ENCODE data around the gene PHLDA2. TPM values are rescaled to one million over a fixed set of nuclear protein-coding genes. Genes with fewer than 3 reads are reported as not detected.

Gene PHLDA2
- total RNA-seq, 1 donor from 2014 or later: not detected

DNA sequence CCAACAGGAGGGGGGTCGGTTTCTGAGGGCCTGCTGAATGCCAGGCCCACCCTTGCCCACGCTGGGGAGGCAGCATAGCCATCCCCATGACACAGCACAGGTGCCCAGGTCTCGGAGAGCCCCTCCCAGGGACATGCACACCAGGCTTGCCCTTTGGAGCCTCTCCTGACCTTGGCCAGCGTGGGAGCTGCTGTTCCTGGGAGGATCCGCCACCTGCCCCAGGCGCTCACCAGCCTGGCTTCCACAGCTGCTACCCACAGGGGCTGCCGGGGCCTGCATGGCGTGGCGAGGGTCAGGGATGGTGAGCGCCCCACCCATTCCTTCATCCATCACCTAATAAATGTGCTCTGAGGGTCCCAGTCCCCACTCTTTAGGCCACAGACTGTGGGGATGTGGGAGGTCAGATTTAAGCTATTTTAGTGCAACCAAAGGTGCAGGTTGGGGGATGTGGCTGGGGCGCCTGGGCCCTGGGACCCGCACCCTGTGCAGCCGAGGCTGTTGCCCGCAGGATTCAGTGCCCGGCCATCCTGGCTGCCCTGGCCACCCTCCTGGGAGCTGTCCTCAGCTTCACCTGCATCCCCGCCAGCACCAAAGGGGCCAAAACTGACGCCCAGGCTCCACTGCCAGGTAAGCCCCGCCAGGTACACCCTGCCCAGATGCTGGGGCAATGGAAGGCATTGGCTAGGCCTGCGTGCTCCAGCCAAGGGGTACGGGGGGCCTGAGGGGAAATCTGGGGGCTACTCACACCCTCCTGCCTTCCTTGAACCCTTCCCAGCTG lies 12.9 kb downstream of the PHLDA2 start:
- no peaks in the 10 kb centered on the region for H3K9me3 ChIP-seq (ENCODE audit: control insufficient read depth in 3 of 3, low read length in 3 of 3)
- no peak overlapping the region for H3K4me3 ChIP-seq (ENCODE audit: low read length in 3 of 3)
- no peaks in the 10 kb centered on the region for H3K27me3 ChIP-seq (ENCODE audit: control insufficient read depth in 3 of 3, insufficient read depth in 3 of 3, low read length in 3 of 3)
- H3K9ac ChIP-seq (ENCODE audit: low read depth in 1 of 3, low read length in 3 of 3): no peak overlapping the region
- H3K27ac ChIP-seq (ENCODE audit: low read depth, low read length): no peak overlapping the region
- H3K4me1 ChIP-seq (ENCODE audit: control insufficient read depth in 3 of 3, insufficient read depth in 3 of 3, low read length in 3 of 3): peaks cover 0 to 9% (median 2%) of the 10 kb centered on the region in 3 donors
- H3K36me3 ChIP-seq (ENCODE audit: control insufficient read depth in 3 of 3, insufficient read depth in 3 of 3, low read length in 3 of 3): no peaks in the 10 kb centered on the region

DNA sequence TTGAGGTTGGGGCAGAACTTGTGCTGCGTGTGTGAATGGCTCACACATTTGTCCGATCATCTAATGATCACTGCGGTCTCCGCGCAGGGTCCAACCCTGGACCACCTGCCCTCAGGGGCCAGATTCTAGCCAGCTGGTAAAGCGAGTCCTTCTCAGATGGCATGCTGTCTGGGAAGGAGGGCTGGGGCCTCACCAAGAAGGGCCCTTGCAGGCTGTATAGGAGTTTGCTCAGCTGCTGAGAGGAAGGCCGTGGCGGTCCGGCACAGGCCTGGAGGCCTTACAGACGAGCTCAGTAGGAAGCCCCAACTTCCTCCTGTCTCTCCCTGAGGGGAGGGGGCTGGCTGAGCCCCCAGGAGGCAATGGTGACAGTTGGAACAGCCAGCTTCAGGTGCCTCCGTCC lies 13.7 kb downstream of the PHLDA2 start:
- no peak overlapping the region for H3K4me3 ChIP-seq (ENCODE audit: low read length in 3 of 3)
- H3K9me3 ChIP-seq (ENCODE audit: control insufficient read depth in 3 of 3, low read length in 3 of 3): no peaks in the 10 kb centered on the region
- H3K4me1 ChIP-seq (ENCODE audit: control insufficient read depth in 3 of 3, insufficient read depth in 3 of 3, low read length in 3 of 3): peaks cover 0 to 9% (median 2%) of the 10 kb centered on the region in 3 donors
- H3K27me3 ChIP-seq (ENCODE audit: control insufficient read depth in 3 of 3, insufficient read depth in 3 of 3, low read length in 3 of 3): no peaks in the 10 kb centered on the region
- H3K27ac ChIP-seq (ENCODE audit: low read depth, low read length): no peak overlapping the region
- no peak overlapping the region for H3K9ac ChIP-seq (ENCODE audit: low read depth in 1 of 3, low read length in 3 of 3)
- H3K36me3 ChIP-seq (ENCODE audit: control insufficient read depth in 3 of 3, insufficient read depth in 3 of 3, low read length in 3 of 3): no peaks in the 10 kb centered on the region

DNA sequence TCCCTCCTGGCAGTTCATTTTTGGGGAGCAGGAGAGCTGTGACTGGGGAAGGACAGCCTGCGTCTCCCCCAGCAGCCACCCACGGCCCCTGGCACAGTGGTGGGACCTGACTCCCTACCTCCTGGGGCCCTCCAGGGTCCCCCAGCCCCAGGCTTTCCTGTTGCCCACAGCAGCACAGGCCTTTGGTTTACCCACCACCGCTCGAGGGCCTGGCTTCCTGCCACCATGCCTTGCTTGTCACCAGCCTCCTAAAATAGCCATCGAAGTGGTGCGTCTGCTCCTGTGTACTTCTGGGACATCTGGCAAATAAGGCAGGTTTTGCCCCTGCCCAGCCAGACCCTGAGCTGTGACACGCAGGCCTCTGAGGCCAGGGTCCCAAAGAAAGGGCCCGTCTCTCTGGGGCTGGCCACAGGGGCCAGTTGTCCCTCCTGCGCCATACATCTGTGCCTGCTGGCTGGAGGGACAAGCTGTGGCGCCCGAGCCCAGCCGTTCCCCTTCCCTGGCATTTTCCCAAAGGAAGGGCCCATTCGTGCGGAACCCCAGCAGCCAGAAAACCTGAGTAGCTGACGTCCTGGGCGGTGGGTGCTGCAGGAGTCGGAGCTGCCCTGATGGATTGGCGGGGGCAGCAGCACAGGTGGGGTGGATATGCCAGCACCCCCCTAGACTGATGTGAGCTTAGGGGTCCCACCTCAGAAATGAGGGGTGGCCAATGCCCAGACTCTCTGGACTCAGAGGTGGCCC lies 14.6 kb downstream of the PHLDA2 start:
- H3K4me1 ChIP-seq (ENCODE audit: control insufficient read depth in 3 of 3, insufficient read depth in 3 of 3, low read length in 3 of 3): peaks cover 0 to 9% (median 2%) of the 10 kb centered on the region in 3 donors
- no peak overlapping the region for H3K4me3 ChIP-seq (ENCODE audit: low read length in 3 of 3)
- no peaks in the 10 kb centered on the region for H3K36me3 ChIP-seq (ENCODE audit: control insufficient read depth in 3 of 3, insufficient read depth in 3 of 3, low read length in 3 of 3)
- peak overlapping the region in 1 of 3 donors; percentile 16 for H3K9ac ChIP-seq (ENCODE audit: low read depth in 1 of 3, low read length in 3 of 3)
- peaks cover 0 to 5% (median 5%) of the 10 kb centered on the region in 3 donors for H3K27me3 ChIP-seq (ENCODE audit: control insufficient read depth in 3 of 3, insufficient read depth in 3 of 3, low read length in 3 of 3)
- H3K27ac ChIP-seq (ENCODE audit: low read depth, low read length): no peak overlapping the region
- H3K9me3 ChIP-seq (ENCODE audit: control insufficient read depth in 3 of 3, low read length in 3 of 3): no peaks in the 10 kb centered on the region

DNA sequence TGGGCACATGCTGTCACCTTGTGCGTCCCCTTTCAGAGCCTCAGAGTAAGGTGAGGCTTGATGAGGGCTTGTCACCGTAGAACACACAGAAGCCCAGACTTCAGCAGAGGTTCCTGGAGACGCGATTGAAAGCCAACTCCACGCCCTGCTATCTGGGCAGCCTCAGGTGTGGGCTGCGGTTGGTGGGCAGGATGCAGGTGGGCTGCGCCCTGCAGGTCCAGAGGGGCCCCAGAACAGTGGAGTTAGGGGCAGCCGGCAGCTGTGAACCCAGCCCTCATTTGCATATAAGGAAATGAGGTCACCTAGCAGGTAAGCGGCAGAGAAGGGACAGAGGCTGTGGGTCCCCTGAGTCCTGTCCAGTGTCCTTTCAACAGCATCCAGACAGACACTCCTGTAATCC lies 15.4 kb downstream of the PHLDA2 start:
- Histone ChIP-seq H3K9ac (ENCODE audit: low read depth in 1 of 3, low read length in 3 of 3) (no peak overlapping the region), H3K4me1 (ENCODE audit: control insufficient read depth in 3 of 3, insufficient read depth in 3 of 3, low read length in 3 of 3) (peaks cover 0 to 9% (median 2%) of the 10 kb centered on the region in 3 donors), H3K27me3 (ENCODE audit: control insufficient read depth in 3 of 3, insufficient read depth in 3 of 3, low read length in 3 of 3) (peaks cover 0 to 12% (median 9%) of the 10 kb centered on the region in 3 donors), H3K27ac (ENCODE audit: low read depth, low read length) (no peak overlapping the region), H3K9me3 (ENCODE audit: control insufficient read depth in 3 of 3, low read length in 3 of 3) (no peaks in the 10 kb centered on the region), H3K4me3 (ENCODE audit: low read length in 3 of 3) (no peak overlapping the region), H3K36me3 (ENCODE audit: control insufficient read depth in 3 of 3, insufficient read depth in 3 of 3, low read length in 3 of 3) (no peaks in the 10 kb centered on the region)

DNA sequence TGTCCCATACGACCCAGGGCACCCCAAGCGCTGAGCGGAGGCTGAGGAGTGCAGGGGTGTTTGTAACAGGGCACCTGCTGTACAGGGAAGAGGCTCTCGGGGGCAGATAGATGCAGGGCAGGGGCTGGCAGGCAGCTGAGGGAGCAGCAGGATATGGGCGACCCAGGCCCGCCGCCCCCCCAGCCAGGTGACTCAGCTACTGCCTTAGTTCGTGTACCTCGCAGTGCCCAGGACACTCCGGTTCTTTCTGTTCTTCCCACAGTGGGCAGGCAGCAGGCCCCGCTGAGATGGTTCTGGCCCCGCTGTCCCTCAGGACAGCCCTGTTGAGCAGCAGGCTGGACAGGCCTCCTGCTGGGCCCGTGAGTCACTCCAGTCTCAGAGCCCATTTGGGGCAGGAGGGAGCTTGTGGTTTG lies 16.2 kb downstream of the PHLDA2 start:
- H3K9me3 ChIP-seq (ENCODE audit: control insufficient read depth in 3 of 3, low read length in 3 of 3): no peaks in the 10 kb centered on the region
- H3K36me3 ChIP-seq (ENCODE audit: control insufficient read depth in 3 of 3, insufficient read depth in 3 of 3, low read length in 3 of 3): no peaks in the 10 kb centered on the region
- no peak overlapping the region for H3K27ac ChIP-seq (ENCODE audit: low read depth, low read length)
- H3K4me1 ChIP-seq (ENCODE audit: control insufficient read depth in 3 of 3, insufficient read depth in 3 of 3, low read length in 3 of 3): peaks cover 0 to 9% (median 2%) of the 10 kb centered on the region in 3 donors
- H3K9ac ChIP-seq (ENCODE audit: low read depth in 1 of 3, low read length in 3 of 3): no peak overlapping the region
- H3K27me3 ChIP-seq (ENCODE audit: control insufficient read depth in 3 of 3, insufficient read depth in 3 of 3, low read length in 3 of 3): peaks cover 0 to 18% (median 16%) of the 10 kb centered on the region in 3 donors
- H3K4me3 ChIP-seq (ENCODE audit: low read length in 3 of 3): no peak overlapping the region

DNA sequence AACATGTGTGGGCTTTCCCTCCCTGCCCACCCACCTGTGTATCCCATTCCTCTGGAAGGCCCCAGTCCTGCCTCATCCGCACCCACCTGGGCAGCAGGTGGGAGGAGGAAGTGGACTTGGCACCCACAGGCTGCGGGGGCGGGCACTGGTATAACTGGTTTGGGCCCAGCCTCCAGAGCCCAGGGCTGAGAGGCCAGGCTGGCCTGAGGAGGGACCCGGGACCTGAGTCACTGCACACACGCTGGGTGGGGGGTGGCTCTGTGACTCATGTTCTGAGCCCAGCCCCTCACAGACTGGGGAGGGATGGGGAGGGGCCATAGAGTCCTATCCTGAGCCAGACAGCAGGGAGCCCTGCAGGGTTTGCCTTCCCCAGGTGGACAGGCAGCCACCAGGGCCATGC lies 16.7 kb downstream of the PHLDA2 start:
- Histone ChIP-seq H3K9me3 (ENCODE audit: control insufficient read depth in 3 of 3, low read length in 3 of 3) (no peaks in the 10 kb centered on the region), H3K36me3 (ENCODE audit: control insufficient read depth in 3 of 3, insufficient read depth in 3 of 3, low read length in 3 of 3) (no peaks in the 10 kb centered on the region), H3K27me3 (ENCODE audit: control insufficient read depth in 3 of 3, insufficient read depth in 3 of 3, low read length in 3 of 3) (peaks cover 0 to 23% (median 22%) of the 10 kb centered on the region in 3 donors), H3K4me3 (ENCODE audit: low read length in 3 of 3) (no peak overlapping the region), H3K27ac (ENCODE audit: low read depth, low read length) (no peak overlapping the region), H3K4me1 (ENCODE audit: control insufficient read depth in 3 of 3, insufficient read depth in 3 of 3, low read length in 3 of 3) (peaks cover 0 to 9% (median 2%) of the 10 kb centered on the region in 3 donors), H3K9ac (ENCODE audit: low read depth in 1 of 3, low read length in 3 of 3) (no peak overlapping the region)

GRCh38 chr11:2911785-2912391 lies 17.3 kb downstream of the PHLDA2 start:
- Histone ChIP-seq H3K27ac (ENCODE audit: low read depth, low read length) (no peak overlapping the region), H3K36me3 (ENCODE audit: control insufficient read depth in 3 of 3, insufficient read depth in 3 of 3, low read length in 3 of 3) (no peaks in the 10 kb centered on the region), H3K9me3 (ENCODE audit: control insufficient read depth in 3 of 3, low read length in 3 of 3) (peaks cover 0 to 3% (median 2%) of the 10 kb centered on the region in 3 donors), H3K4me3 (ENCODE audit: low read length in 3 of 3) (no peak overlapping the region), H3K27me3 (ENCODE audit: control insufficient read depth in 3 of 3, insufficient read depth in 3 of 3, low read length in 3 of 3) (peaks cover 0 to 25% (median 23%) of the 10 kb centered on the region in 3 donors), H3K4me1 (ENCODE audit: control insufficient read depth in 3 of 3, insufficient read depth in 3 of 3, low read length in 3 of 3) (peaks cover 0 to 9% (median 2%) of the 10 kb centered on the region in 3 donors), H3K9ac (ENCODE audit: low read depth in 1 of 3, low read length in 3 of 3) (no peak overlapping the region)

DNA sequence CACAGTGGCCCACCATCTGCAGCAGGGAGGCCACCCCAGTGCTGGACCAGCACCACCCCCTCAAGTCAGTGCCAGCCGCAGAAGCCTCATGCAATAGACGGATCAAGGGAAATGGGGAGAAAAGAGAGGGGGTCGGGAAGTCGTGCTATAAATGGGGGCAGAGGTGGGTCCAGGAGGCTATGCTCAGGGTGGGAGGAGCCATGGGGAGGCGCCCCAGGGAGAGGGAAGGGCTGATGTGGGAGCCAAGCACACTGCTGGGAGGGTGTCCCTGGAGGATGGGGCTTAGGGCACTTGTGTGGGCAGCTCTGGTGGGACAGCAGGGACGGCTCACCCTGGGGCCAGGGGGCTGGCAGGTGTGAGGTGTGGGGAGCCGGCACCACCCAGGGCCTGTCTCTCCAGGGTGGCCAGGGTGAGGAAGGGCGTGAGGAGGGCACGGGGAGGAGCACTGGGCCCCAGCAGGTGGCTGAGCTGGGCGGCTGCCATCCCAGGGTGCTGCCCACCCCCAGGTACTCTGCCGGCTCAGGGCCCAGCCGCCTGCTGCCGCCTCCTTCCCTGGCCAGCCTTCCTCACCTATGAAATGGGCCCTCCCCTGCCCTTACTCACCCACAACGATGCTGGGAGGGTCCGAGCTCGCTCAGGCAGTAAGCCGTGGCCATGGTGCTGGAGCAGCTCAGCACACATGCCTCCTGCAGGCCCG lies 18.0 kb downstream of the PHLDA2 start:
- Histone ChIP-seq H3K9me3 (ENCODE audit: control insufficient read depth in 3 of 3, low read length in 3 of 3) (peaks cover 0 to 3% (median 2%) of the 10 kb centered on the region in 3 donors), H3K9ac (ENCODE audit: low read depth in 1 of 3, low read length in 3 of 3) (no peak overlapping the region), H3K27ac (ENCODE audit: low read depth, low read length) (no peak overlapping the region), H3K27me3 (ENCODE audit: control insufficient read depth in 3 of 3, insufficient read depth in 3 of 3, low read length in 3 of 3) (peaks cover 0 to 25% (median 23%) of the 10 kb centered on the region in 3 donors), H3K4me3 (ENCODE audit: low read length in 3 of 3) (no peak overlapping the region), H3K4me1 (ENCODE audit: control insufficient read depth in 3 of 3, insufficient read depth in 3 of 3, low read length in 3 of 3) (peaks cover 0 to 9% (median 2%) of the 10 kb centered on the region in 3 donors), H3K36me3 (ENCODE audit: control insufficient read depth in 3 of 3, insufficient read depth in 3 of 3, low read length in 3 of 3) (no peaks in the 10 kb centered on the region)

DNA sequence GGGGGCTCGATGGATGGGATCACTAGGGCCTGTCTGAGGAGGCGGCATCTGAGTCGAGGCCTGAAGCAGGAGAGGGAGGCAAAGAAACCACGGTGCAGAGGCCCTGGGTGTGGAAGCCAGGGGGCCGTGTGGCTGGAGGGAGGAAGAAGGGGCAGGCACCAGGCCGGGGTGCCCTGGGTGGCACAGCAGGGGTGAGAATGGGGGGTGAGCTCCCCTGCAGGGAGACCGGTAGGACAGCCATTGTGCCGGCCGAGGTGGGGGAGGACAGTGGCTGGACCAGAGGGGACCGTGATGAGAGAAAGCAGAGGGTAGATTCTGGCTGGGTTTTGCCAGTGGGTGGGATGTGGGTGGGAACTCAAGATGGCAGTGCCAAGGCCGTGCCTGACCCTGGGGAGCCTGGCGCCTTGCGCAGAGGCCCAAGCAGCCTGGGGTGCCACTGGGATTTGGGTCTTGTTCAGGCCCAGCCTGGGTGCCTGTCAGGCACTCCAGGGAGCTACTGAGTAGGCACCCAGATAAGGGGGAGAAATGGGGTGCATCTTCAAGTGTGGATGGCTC lies 18.7 kb downstream of the PHLDA2 start:
- H3K27me3 ChIP-seq (ENCODE audit: control insufficient read depth in 3 of 3, insufficient read depth in 3 of 3, low read length in 3 of 3): peaks cover 0 to 25% (median 23%) of the 10 kb centered on the region in 3 donors

More for the DNA sequence above, 18.7 kb downstream of the PHLDA2 start:
- no peak overlapping the region for H3K27ac ChIP-seq (ENCODE audit: low read depth, low read length)
- peaks cover 0 to 1% (median 0%) of the 10 kb centered on the region in 3 donors for H3K36me3 ChIP-seq (ENCODE audit: control insufficient read depth in 3 of 3, insufficient read depth in 3 of 3, low read length in 3 of 3)
- H3K9ac ChIP-seq (ENCODE audit: low read depth in 1 of 3, low read length in 3 of 3): no peak overlapping the region
- H3K4me1 ChIP-seq (ENCODE audit: control insufficient read depth in 3 of 3, insufficient read depth in 3 of 3, low read length in 3 of 3): peaks cover 0 to 9% (median 2%) of the 10 kb centered on the region in 3 donors
- no peak overlapping the region for H3K4me3 ChIP-seq (ENCODE audit: low read length in 3 of 3)
- peaks cover 0 to 3% (median 2%) of the 10 kb centered on the region in 3 donors for H3K9me3 ChIP-seq (ENCODE audit: control insufficient read depth in 3 of 3, low read length in 3 of 3)
